ENCODE measurements around the gene ABI2. TPM values are rescaled to one million over a fixed set of nuclear protein-coding genes. Genes with fewer than 3 reads are reported as not detected.
"Not testable (repeated sequence)": the region's sequence is repeated elsewhere in the genome, so short reads cannot be mapped to it uniquely, and the experiment has no call there.

ABI2 gene
- total RNA-seq, 1 donor from 2014 or later, result 26.7 TPM

DNA sequence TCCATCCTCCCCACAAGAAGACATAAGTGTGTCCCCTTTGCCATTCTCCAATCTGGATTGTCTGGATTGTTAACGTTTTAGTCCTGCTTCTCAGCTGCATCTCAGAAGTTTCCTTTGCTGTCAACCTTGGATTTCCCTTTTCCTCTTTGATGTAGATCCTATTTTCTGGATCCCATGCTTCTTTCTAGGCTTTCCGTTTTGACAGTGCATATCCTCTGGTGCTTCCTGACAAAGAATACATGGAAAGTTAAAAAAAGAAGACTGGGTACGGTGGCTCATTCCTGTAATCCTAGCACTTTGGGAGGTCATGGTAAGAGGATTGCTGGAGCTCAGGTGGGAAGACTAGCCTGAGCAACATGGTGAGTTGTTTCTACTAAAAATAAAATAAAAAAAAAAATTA lies 26.8 kb downstream of the ABI2 start:
- DNase-seq (ENCODE audit: low read depth in 2 of 2), result peak; percentile 18 to 37

DNA sequence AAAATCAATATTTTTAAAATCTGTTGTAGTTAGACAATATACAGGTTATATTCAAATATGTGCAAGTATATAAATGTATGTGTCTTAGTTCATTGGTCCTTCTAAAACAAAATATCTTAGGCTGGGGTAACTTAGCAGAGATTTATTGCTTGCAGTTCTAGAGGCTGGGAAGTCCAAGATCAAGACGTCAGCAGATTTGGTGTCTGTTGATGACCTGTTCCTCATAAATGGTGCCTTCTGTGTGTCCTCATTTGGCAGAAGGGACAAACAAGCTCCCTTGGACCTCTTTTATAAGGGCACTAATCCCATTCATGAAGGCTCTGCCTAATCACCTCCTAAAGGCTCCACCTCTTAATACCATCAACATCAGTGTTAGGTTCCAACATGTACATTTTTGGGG lies 31.3 kb downstream of the ABI2 start:
- no peak for DNase-seq (ENCODE audit: low read depth in 2 of 2)

DNA sequence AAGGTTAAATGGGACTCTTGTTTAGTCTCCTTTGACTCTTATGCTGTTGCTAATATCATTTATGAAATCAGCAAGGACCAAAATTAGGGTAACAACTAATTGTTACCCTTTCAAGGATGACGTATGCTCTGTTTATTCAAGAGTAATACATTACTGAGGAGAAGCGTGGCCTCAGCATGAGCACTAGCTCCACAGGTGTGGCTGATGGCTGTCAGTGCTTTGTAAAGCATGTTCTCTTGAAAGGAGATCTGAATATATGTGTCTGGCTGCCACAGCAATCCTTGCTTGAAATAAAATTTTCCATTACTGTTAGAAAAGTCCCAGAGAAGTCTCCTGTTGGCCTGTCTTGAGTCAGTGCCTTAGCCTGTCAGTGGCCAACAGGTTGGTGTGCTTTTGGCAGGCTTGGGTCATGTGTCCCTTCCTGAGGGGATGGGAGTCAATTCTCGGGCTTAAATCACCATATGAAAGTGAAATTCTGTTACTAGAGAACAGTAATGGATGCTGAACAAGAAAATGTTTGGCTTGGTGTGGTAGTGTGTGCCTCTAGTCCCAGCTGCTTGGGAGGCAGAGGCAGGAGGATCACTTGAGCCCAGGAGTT lies 32.7 kb downstream of the ABI2 start:
- DNase-seq (ENCODE audit: low read depth in 2 of 2), result no peak

GRCh38 chr2:203361495-203361894 lies 33.3 kb downstream of the ABI2 start:
- no peak for DNase-seq (ENCODE audit: low read depth in 2 of 2)

DNA sequence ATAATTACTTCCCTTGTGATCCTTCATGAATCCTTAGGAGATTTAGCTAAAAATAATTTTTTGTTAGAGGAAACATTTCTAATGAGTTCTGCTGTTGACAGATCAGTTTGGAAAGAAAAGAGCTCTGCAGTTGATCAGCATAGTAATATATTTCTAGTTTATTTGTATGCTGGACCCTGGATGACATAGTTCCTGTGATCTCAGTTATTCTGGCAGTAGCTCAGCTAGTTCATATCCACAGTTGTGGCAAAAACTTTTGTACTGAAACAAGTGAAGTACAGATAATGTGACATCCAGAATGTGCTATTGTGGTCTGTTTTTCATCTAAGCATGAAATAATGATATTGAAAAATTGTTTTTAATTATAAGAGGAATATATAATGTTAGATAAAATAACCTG lies 33.7 kb downstream of the ABI2 start:
- peak in 1 of 2 donors; percentile 32 for DNase-seq (ENCODE audit: low read depth in 2 of 2)

- no peak for DNase-seq (ENCODE audit: low read depth in 2 of 2)
Observed at GRCh38 chr2:203366639-203367466, 38.7 kb downstream of the ABI2 start.

DNA sequence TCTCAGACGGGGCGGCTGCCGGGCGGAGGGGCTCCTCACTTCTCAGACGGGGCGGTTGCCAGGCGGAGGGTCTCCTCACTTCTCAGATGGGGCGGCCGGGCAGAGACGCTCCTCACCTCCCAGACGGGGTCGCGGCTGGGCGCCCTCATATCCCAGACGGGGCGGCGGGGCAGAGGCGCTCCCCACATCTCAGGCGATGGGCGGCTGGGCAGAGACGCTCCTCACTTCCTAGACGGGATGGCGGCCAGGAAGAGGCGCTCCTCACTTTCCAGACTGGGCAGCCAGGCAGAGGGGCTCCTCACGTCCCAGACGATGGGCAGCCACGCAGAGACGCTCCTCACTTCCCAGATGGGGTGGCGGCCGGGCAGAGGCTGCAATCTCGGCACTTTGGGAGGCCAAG lies 44.5 kb downstream of the ABI2 start:
- DNase-seq (ENCODE audit: low read depth in 2 of 2), result not testable (repeated sequence)

DNA sequence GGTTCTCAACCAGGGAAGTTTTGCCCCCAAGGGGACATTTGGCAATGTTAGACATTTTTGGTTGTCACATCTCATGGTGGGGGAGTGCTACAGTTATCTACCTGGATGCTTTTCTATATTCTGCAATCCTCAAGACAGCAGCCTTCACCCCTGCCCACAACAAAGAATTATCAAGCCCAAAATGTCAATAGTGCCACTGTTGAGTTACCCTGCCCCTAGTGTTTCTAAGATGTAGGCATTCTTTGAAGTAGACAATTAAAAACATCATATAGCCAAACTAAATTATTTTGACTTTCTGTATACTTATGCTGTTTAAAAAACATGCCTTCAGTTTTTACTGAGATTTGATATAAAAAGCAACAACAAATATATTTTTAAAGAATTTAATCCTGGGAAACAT lies 48.0 kb downstream of the ABI2 start:
- DNase-seq (ENCODE audit: low read depth in 2 of 2), result no peak

DNA sequence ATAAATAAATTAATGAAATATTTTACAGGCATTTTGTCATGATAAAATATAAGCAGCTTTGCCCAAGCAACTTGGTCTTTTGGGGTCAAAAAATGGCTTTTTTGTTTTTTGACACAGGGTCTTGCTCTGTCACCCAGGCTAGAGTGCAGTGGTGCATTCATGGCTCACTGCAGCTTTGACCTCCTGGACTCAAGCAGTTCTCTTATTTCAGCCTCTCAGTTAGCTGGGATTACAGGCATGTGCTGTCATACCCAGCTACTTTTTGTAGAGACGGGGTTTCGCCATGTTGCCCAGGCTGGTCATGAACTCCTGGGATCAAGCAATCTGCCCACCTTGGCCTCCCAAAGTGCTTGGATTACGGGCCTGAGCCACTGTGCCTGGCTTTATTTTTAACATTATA lies 51.0 kb downstream of the ABI2 start:
- DNase-seq (ENCODE audit: low read depth in 2 of 2), result no peak

GRCh38 chr2:203383038-203383437 lies 54.8 kb downstream of the ABI2 start:
- no peak for DNase-seq (ENCODE audit: low read depth in 2 of 2)

GRCh38 chr2:203388153-203388552 lies 60.0 kb downstream of the ABI2 start:
- DNase-seq (ENCODE audit: low read depth in 2 of 2), result not testable (repeated sequence)

DNA sequence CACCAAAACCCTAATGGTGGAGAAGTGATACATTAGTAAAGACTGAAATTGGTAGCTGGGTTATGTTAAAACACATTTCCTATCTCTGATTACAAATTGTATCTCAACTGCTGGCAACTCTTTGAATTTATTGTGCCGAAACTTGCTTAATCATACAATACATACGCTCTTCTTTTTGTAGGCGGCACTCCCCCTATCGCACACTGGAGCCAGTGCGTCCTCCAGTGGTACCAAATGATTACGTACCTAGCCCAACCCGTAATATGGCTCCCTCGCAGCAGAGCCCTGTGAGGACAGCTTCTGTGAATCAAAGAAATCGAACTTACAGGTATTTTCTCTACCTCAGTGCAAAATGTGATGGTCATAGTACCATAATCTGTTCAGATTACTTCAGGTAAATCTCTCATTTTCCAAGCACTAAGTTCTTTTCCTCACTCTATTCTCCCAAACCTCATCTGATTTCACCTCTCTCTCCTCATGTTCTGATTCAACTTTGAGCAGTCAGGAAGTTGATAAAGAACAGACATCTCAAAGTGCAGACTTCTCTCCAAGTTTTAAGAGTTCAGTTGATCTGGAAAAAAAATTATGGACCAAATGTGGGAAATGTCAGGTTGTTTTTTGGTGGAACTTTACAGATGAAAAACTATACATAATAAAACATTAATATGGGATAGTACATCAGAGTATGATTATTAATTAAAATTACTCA lies 66.5 kb downstream of the ABI2 start:
- DNase-seq (ENCODE audit: low read depth in 2 of 2), result no peak

- no peak for DNase-seq (ENCODE audit: low read depth in 2 of 2)
Observed at GRCh38 chr2:203395858-203396257, 67.7 kb downstream of the ABI2 start.

GRCh38 chr2:203396667-203397066 lies 68.5 kb downstream of the ABI2 start:
- no peak for DNase-seq (ENCODE audit: low read depth in 2 of 2)

- no peak for DNase-seq (ENCODE audit: low read depth in 2 of 2)
Observed at GRCh38 chr2:203399031-203399430, 70.8 kb downstream of the ABI2 start.

DNA sequence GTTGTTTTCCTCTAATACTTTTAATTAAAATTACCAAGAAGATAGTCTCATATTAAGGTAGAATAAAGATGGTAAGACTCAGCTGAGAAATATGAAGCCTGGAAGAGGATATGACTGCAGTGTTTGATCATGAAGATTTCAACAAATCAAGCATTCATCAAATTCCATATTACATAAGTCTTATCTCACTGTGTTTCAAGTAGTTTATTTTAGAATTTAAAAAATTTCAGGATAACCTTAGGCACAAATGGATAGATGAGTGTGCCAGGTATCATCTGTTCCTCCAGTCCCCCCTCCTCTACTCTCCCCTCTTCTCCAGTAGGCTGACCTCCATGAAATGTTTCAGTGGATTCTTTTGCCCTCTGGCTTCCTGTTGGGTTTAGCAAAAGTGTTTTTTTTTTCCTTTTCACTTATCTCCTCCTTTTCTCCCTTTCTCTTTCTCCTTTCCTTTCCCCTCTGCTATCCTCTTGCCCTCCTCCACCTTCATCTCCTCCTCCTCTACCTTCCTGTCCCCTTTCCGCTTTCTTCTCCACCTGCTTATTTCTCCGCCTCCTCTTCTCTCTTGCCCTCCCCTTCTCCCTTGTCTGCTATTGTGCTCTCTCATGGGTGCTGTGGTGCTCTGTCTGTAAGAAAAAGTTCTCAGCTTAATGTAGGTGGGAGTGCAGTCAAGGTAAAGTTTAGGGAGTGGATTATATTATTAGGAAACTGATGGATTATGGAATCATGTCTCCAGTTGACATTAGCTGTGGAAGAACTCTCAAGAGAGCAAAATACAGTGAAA lies 72.8 kb downstream of the ABI2 start:
- DNase-seq (ENCODE audit: low read depth in 2 of 2), result peak in 1 of 2 donors; percentile 46

DNA sequence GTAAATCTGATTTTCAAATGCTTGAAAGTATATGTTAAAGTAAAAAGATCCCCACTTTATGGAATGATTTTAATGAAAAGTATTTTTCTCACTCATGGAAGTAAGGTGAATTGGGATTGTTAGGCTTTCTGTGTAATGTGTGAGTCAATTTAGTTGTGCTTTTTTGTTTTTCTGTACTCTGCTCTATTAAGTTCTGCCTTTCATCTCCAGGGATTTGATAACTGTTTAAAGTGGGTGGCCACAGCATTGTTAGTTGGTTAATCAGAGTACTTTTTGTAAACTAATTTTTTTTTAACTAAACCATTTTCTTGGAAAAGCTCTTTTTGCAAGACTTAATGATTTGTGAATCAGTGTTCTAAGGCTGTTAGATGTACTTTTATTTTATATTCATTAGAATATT lies 76.8 kb downstream of the ABI2 start:
- DNase-seq (ENCODE audit: low read depth in 2 of 2), result no peak

- DNase-seq (ENCODE audit: low read depth in 2 of 2), result no peak
Observed at GRCh38 chr2:203407496-203407895, 79.3 kb downstream of the ABI2 start.

- DNase-seq (ENCODE audit: low read depth in 2 of 2), result no peak
Observed at GRCh38 chr2:203412546-203413331, 84.5 kb downstream of the ABI2 start.

DNA sequence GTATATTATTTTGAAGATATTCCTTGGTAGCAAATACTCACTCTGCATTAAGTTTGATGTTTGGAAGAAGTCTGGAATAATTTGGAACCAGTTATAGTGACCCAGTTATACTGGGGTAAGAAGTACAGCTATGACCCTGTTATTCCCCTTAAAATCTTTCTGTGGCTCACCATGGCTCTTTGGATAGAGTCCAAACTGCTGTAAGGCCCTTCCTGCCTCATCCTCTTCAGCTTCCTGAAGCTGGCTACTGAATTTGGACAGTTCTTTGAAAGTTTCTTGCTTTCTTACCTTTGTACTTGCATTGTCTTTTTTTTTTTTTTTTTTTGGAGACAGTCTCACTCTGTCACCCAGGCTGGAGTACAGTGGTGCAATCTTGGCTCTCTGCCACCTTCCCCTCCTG lies 85.6 kb downstream of the ABI2 start:
- no peak for DNase-seq (ENCODE audit: low read depth in 2 of 2)

DNA sequence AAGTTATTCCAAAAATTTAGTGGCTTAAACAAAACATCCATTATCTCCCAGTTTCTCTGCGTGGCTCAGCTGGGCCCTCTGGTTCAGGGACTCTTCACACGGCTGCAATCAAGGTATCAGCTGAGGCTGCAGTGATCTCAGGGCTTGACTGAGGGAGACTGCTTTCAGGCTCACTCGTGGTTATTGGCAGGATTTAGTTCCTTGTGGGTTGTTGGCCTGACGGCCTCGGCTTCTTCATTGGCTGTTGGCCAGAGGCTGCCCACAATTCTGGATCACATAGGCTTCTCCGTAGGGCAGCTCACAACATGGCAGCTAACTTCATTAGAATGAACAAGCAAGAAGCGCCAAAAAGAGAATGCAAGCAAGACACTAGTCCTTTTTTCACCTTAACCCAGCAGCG lies 90.1 kb downstream of the ABI2 start:
- DNase-seq (ENCODE audit: low read depth in 2 of 2), result no peak
